ENCODE measurements around the gene KIF7.
"Not testable (repeated sequence)": the region's sequence is repeated elsewhere in the genome, so short reads cannot be mapped to it uniquely, and the experiment has no call there.

KIF7 gene

GRCh38 chr15:89616228-89616627, 39.0 kb downstream of the KIF7 start:
- Histone ChIP-seq H3K4me1 (ENCODE audit: control insufficient read depth, insufficient read depth, low read length) (no peaks in the 10 kb centered on the region), H3K27me3 (ENCODE audit: control insufficient read depth, insufficient read depth, low read length) (no peaks in the 10 kb centered on the region), H3K4me3 (ENCODE audit: low read length) (no peak overlapping the region), H3K36me3 (ENCODE audit: control insufficient read depth, insufficient read depth, low read length) (peaks cover 21% of the 10 kb centered on the region; the same call in 1 of the 2 replicates), H3K27ac (ENCODE audit: low read length) (no peak overlapping the region), H3K9me3 (ENCODE audit: control insufficient read depth, insufficient read depth, low read length) (no peaks in the 10 kb centered on the region)
- no CpG with 5 or more reads among the region's 4 CpGs for WGBS (ENCODE audit: insufficient coverage, insufficient read length)
- no peak for DNase-seq (ENCODE audit: low read depth, low spot score)

GRCh38 chr15:89615135-89615534, 40.1 kb downstream of the KIF7 start:
- DNase-seq (ENCODE audit: low read depth, low spot score): no peak
- no peaks in the 10 kb centered on the region for H3K4me1 ChIP-seq (ENCODE audit: control insufficient read depth, insufficient read depth, low read length)
- no peak overlapping the region for H3K4me3 ChIP-seq (ENCODE audit: low read length)
- WGBS (ENCODE audit: insufficient coverage, insufficient read length): no CpG with 5 or more reads among the region's 1 CpG
- no peaks in the 10 kb centered on the region for H3K27me3 ChIP-seq (ENCODE audit: control insufficient read depth, insufficient read depth, low read length)
- H3K27ac ChIP-seq (ENCODE audit: low read length): no peak overlapping the region
- H3K9me3 ChIP-seq (ENCODE audit: control insufficient read depth, insufficient read depth, low read length): no peaks in the 10 kb centered on the region
- H3K36me3 ChIP-seq (ENCODE audit: control insufficient read depth, insufficient read depth, low read length): peaks cover 23% of the 10 kb centered on the region; the same call in 1 of the 2 replicates

- no CpG with 5 or more reads among the region's 1 CpG for WGBS (ENCODE audit: insufficient coverage, insufficient read length)
- Histone ChIP-seq H3K9me3 (ENCODE audit: control insufficient read depth, insufficient read depth, low read length) (no peaks in the 10 kb centered on the region), H3K4me1 (ENCODE audit: control insufficient read depth, insufficient read depth, low read length) (no peaks in the 10 kb centered on the region), H3K4me3 (ENCODE audit: low read length) (no peak overlapping the region), H3K36me3 (ENCODE audit: control insufficient read depth, insufficient read depth, low read length) (peaks cover 18% of the 10 kb centered on the region; the same call in 1 of the 2 replicates), H3K27ac (ENCODE audit: low read length) (no peak overlapping the region), H3K27me3 (ENCODE audit: control insufficient read depth, insufficient read depth, low read length) (no peaks in the 10 kb centered on the region)
- no peak for DNase-seq (ENCODE audit: low read depth, low spot score)
These were observed 41.1 kb downstream of the KIF7 start for GRCh38 chr15:89614164-89614563.

GRCh38 chr15:89613031-89613430, 42.2 kb downstream of the KIF7 start:
- no CpG with 5 or more reads among the region's 2 CpGs for WGBS (ENCODE audit: insufficient coverage, insufficient read length)
- Histone ChIP-seq H3K27ac (ENCODE audit: low read length) (no peak overlapping the region), H3K27me3 (ENCODE audit: control insufficient read depth, insufficient read depth, low read length) (no peaks in the 10 kb centered on the region), H3K9me3 (ENCODE audit: control insufficient read depth, insufficient read depth, low read length) (no peaks in the 10 kb centered on the region), H3K4me1 (ENCODE audit: control insufficient read depth, insufficient read depth, low read length) (no peaks in the 10 kb centered on the region), H3K36me3 (ENCODE audit: control insufficient read depth, insufficient read depth, low read length) (peaks cover 17% of the 10 kb centered on the region; the same call in 1 of the 2 replicates), H3K4me3 (ENCODE audit: low read length) (no peak overlapping the region)
- no peak for DNase-seq (ENCODE audit: low read depth, low spot score)

- DNase-seq (ENCODE audit: low read depth, low spot score): no peak
- WGBS (ENCODE audit: insufficient coverage, insufficient read length): no CpG with 5 or more reads among the region's 2 CpGs
- Histone ChIP-seq H3K36me3 (ENCODE audit: control insufficient read depth, insufficient read depth, low read length) (peaks cover 12% of the 10 kb centered on the region; the same call in 1 of the 2 replicates), H3K4me3 (ENCODE audit: low read length) (no peak overlapping the region), H3K27ac (ENCODE audit: low read length) (no peak overlapping the region), H3K27me3 (ENCODE audit: control insufficient read depth, insufficient read depth, low read length) (no peaks in the 10 kb centered on the region), H3K9me3 (ENCODE audit: control insufficient read depth, insufficient read depth, low read length) (no peaks in the 10 kb centered on the region), H3K4me1 (ENCODE audit: control insufficient read depth, insufficient read depth, low read length) (no peaks in the 10 kb centered on the region)
These were observed 44.0 kb downstream of the KIF7 start for GRCh38 chr15:89611317-89611716.

- Histone ChIP-seq H3K9me3 (ENCODE audit: control insufficient read depth, insufficient read depth, low read length) (no peaks in the 10 kb centered on the region), H3K36me3 (ENCODE audit: control insufficient read depth, insufficient read depth, low read length) (peaks cover 14% of the 10 kb centered on the region; the same call in 1 of the 2 replicates), H3K27ac (ENCODE audit: low read length) (no peak overlapping the region), H3K4me1 (ENCODE audit: control insufficient read depth, insufficient read depth, low read length) (no peaks in the 10 kb centered on the region), H3K27me3 (ENCODE audit: control insufficient read depth, insufficient read depth, low read length) (no peaks in the 10 kb centered on the region), H3K4me3 (ENCODE audit: low read length) (no peak overlapping the region)
- no peak for DNase-seq (ENCODE audit: low read depth, low spot score)
- no CpG with 5 or more reads among the region's 4 CpGs for WGBS (ENCODE audit: insufficient coverage, insufficient read length)
These were observed 56.2 kb downstream of the KIF7 start for GRCh38 chr15:89599021-89599420.

- Histone ChIP-seq H3K4me3 (ENCODE audit: low read length) (no peak overlapping the region), H3K4me1 (ENCODE audit: control insufficient read depth, insufficient read depth, low read length) (no peaks in the 10 kb centered on the region), H3K27ac (ENCODE audit: low read length) (no peak overlapping the region), H3K27me3 (ENCODE audit: control insufficient read depth, insufficient read depth, low read length) (no peaks in the 10 kb centered on the region), H3K36me3 (ENCODE audit: control insufficient read depth, insufficient read depth, low read length) (peaks cover 21% of the 10 kb centered on the region; the same call in 1 of the 2 replicates), H3K9me3 (ENCODE audit: control insufficient read depth, insufficient read depth, low read length) (no peaks in the 10 kb centered on the region)
- no CpG with 5 or more reads among the region's 4 CpGs for WGBS (ENCODE audit: insufficient coverage, insufficient read length)
- no peak for DNase-seq (ENCODE audit: low read depth, low spot score)
These were observed 62.2 kb downstream of the KIF7 start for GRCh38 chr15:89593018-89593417.

- no peak for DNase-seq (ENCODE audit: low read depth, low spot score)
- H3K36me3 ChIP-seq (ENCODE audit: control insufficient read depth, insufficient read depth, low read length): peaks cover 28% of the 10 kb centered on the region; the same call in 1 of the 2 replicates
- no peaks in the 10 kb centered on the region for H3K9me3 ChIP-seq (ENCODE audit: control insufficient read depth, insufficient read depth, low read length)
- no peaks in the 10 kb centered on the region for H3K27me3 ChIP-seq (ENCODE audit: control insufficient read depth, insufficient read depth, low read length)
- H3K4me1 ChIP-seq (ENCODE audit: control insufficient read depth, insufficient read depth, low read length): no peaks in the 10 kb centered on the region
- H3K27ac ChIP-seq (ENCODE audit: low read length): no peak overlapping the region
- H3K4me3 ChIP-seq (ENCODE audit: low read length): no peak overlapping the region
- WGBS (ENCODE audit: insufficient coverage, insufficient read length): no CpG with 5 or more reads among the region's 5 CpGs
These were observed 63.4 kb downstream of the KIF7 start for GRCh38 chr15:89591834-89592233.

GRCh38 chr15:89587955-89588354, 67.3 kb downstream of the KIF7 start:
- no peak for DNase-seq (ENCODE audit: low read depth, low spot score)
- Histone ChIP-seq H3K4me3 (ENCODE audit: low read length) (no peak overlapping the region), H3K4me1 (ENCODE audit: control insufficient read depth, insufficient read depth, low read length) (no peaks in the 10 kb centered on the region), H3K27ac (ENCODE audit: low read length) (no peak overlapping the region), H3K27me3 (ENCODE audit: control insufficient read depth, insufficient read depth, low read length) (no peaks in the 10 kb centered on the region), H3K9me3 (ENCODE audit: control insufficient read depth, insufficient read depth, low read length) (no peaks in the 10 kb centered on the region; the same call in 1 of the 2 replicates), H3K36me3 (ENCODE audit: control insufficient read depth, insufficient read depth, low read length) (peaks cover 39% of the 10 kb centered on the region; the same call in 1 of the 2 replicates)
- no CpG with 5 or more reads among the region's 4 CpGs for WGBS (ENCODE audit: insufficient coverage, insufficient read length)

- no CpG with 5 or more reads among the region's 2 CpGs for whole genome bisulfite sequencing (ENCODE audit: insufficient coverage, insufficient read length)
- no peaks in the 10 kb centered on the region; the same call in 1 of the 2 replicates for H3K9me3 ChIP-seq (ENCODE audit: control insufficient read depth, insufficient read depth, low read length)
- DNase-seq (ENCODE audit: low read depth, low spot score): no peak
- H3K4me1 ChIP-seq (ENCODE audit: control insufficient read depth, insufficient read depth, low read length): no peaks in the 10 kb centered on the region
- peaks cover 42% of the 10 kb centered on the region; the same call in 1 of the 2 replicates for H3K36me3 ChIP-seq (ENCODE audit: control insufficient read depth, insufficient read depth, low read length)
- H3K27ac ChIP-seq (ENCODE audit: low read length): no peak overlapping the region
- H3K27me3 ChIP-seq (ENCODE audit: control insufficient read depth, insufficient read depth, low read length): no peaks in the 10 kb centered on the region
- H3K4me3 ChIP-seq (ENCODE audit: low read length): no peak overlapping the region
These were observed 68.6 kb downstream of the KIF7 start for GRCh38 chr15:89586651-89587050.

GRCh38 chr15:89580747-89581146, 74.5 kb downstream of the KIF7 start:
- H3K4me1 ChIP-seq (ENCODE audit: control insufficient read depth, insufficient read depth, low read length); H3K27ac ChIP-seq (ENCODE audit: low read length): not testable (repeated sequence)

More at GRCh38 chr15:89580747-89581146, 74.5 kb downstream of the KIF7 start:
- no CpG with 5 or more reads among the region's 2 CpGs for WGBS (ENCODE audit: insufficient coverage, insufficient read length)
- peaks cover 11% of the 10 kb centered on the region; the same call in 1 of the 2 replicates for H3K36me3 ChIP-seq (ENCODE audit: control insufficient read depth, insufficient read depth, low read length)
- not testable (repeated sequence) for DNase-seq (ENCODE audit: low read depth, low spot score); H3K4me3 ChIP-seq (ENCODE audit: low read length); H3K27me3 ChIP-seq (ENCODE audit: control insufficient read depth, insufficient read depth, low read length); H3K9me3 ChIP-seq (ENCODE audit: control insufficient read depth, insufficient read depth, low read length)

Measured in iPS DF 6.9 (cell line).